NT2/D1 (cell line): ENCODE results near the gene SLAMF6.

Experiments
- DNase-seq: peaks from one replicate; pipeline ENCODE4 v3.0.0-alpha.2; 2011; ENCODE audit warnings: low read depth, low spot score
- H3K27me3 ChIP-seq: 2 replicates; pipeline ENCODE4 v1.6.0; 2011; ENCODE audit warnings: mild to moderate bottlenecking; ENCODE audit not compliant: insufficient read length, insufficient read depth
- H3K36me3 ChIP-seq: 2 replicates; pipeline ENCODE4 v1.6.1; 2011; ENCODE audit warnings: mild to moderate bottlenecking, low read length, mixed read lengths; ENCODE audit not compliant: insufficient read depth, insufficient read length
- H3K4me1 ChIP-seq: 2 replicates; pipeline ENCODE4 v1.5.1; 2011; ENCODE audit not compliant: insufficient read depth, insufficient read length
- H3K4me3 ChIP-seq: 2 replicates; pipeline ENCODE4 v1.5.1; 2011; ENCODE audit warnings: low read depth; ENCODE audit not compliant: insufficient read length
- H3K9ac ChIP-seq: 2 replicates; pipeline ENCODE4 v1.6.0; 2011; ENCODE audit warnings: low read depth; ENCODE audit not compliant: insufficient read length
- H3K9me3 ChIP-seq: 2 replicates; pipeline ENCODE4 v1.5.1; 2011; ENCODE audit warnings: mild to moderate bottlenecking, low read length; ENCODE audit not compliant: insufficient read depth
- SUZ12 ChIP-seq: IDR thresholded peaks from 2 replicates; pipeline ENCODE4 v1.6.1; 2011; ENCODE audit not compliant: insufficient read length, insufficient read depth; ENCODE audit errors: extremely low read depth
- YY1 ChIP-seq: IDR thresholded peaks from 2 replicates; pipeline ENCODE4 v1.6.1; 2011; ENCODE audit not compliant: insufficient read length, insufficient read depth
- ZNF274 ChIP-seq: IDR thresholded peaks from 2 replicates; pipeline ENCODE4 v1.6.1; 2011; ENCODE audit warnings: mild to moderate bottlenecking, low read depth, low read length

The SLAMF6 gene

GRCh38 chr1:160541622-160542302 is 18.7 kb upstream of the SLAMF6 start:
- peaks cover 3% of the 10 kb centered on the region; the same call in 1 of the 2 replicates for H3K9me3 ChIP-seq
- no peaks in the 10 kb centered on the region for H3K27me3 ChIP-seq
- no peak for TF ChIP-seq SUZ12
- no peak for TF ChIP-seq ZNF274
- TF ChIP-seq YY1 = no peak
- no peak overlapping the region for H3K4me3 ChIP-seq
- H3K36me3 ChIP-seq = no peaks in the 10 kb centered on the region
- no peak for DNase-seq
- H3K4me1 ChIP-seq = no peaks in the 10 kb centered on the region
- no peak overlapping the region for H3K9ac ChIP-seq

- no peak for DNase-seq
- no peaks in the 10 kb centered on the region for H3K36me3 ChIP-seq
- H3K4me3 ChIP-seq = no peak overlapping the region
- TF ChIP-seq ZNF274 (no peak), YY1 (no peak), SUZ12 (no peak)
- H3K9ac ChIP-seq = no peak overlapping the region
- no peaks in the 10 kb centered on the region for H3K4me1 ChIP-seq
- H3K27me3 ChIP-seq = no peaks in the 10 kb centered on the region
- peaks cover 3% of the 10 kb centered on the region; the same call in 1 of the 2 replicates for H3K9me3 ChIP-seq
These were observed 17.8 kb upstream of the SLAMF6 start for GRCh38 chr1:160540859-160541233.

GRCh38 chr1:160539990-160540858 is 17.2 kb upstream of the SLAMF6 start:
- Histone ChIP-seq H3K4me1 (no peaks in the 10 kb centered on the region), H3K27me3 (no peaks in the 10 kb centered on the region), H3K9me3 (peaks cover 7% of the 10 kb centered on the region), H3K9ac (no peak overlapping the region), H3K4me3 (no peak overlapping the region), H3K36me3 (no peaks in the 10 kb centered on the region)
- TF ChIP-seq YY1 (no peak), SUZ12 (no peak), ZNF274 (no peak)
- DNase-seq = no peak

GRCh38 chr1:160539684-160539989 is 16.6 kb upstream of the SLAMF6 start:
- H3K36me3 ChIP-seq = no peaks in the 10 kb centered on the region
- no peaks in the 10 kb centered on the region for H3K4me1 ChIP-seq
- DNase-seq = no peak
- H3K9me3 ChIP-seq = peaks cover 13% of the 10 kb centered on the region
- H3K27me3 ChIP-seq = no peaks in the 10 kb centered on the region
- H3K4me3 ChIP-seq = no peak overlapping the region
- no peak overlapping the region for H3K9ac ChIP-seq
- no peak for TF ChIP-seq ZNF274
- no peak for TF ChIP-seq YY1
- no peak for TF ChIP-seq SUZ12

- Histone ChIP-seq H3K9ac (no peak overlapping the region), H3K27me3 (no peaks in the 10 kb centered on the region)
- no peak for DNase-seq
These were observed 16.1 kb upstream of the SLAMF6 start for GRCh38 chr1:160538985-160539651.

GRCh38 chr1:160537714-160538665 is 14.9 kb upstream of the SLAMF6 start:
- DNase-seq = no peak
- Histone ChIP-seq H3K9me3 (peaks cover 26% of the 10 kb centered on the region), H3K9ac (no peak overlapping the region), H3K4me1 (no peaks in the 10 kb centered on the region), H3K27me3 (no peaks in the 10 kb centered on the region), H3K4me3 (no peak overlapping the region), H3K36me3 (no peaks in the 10 kb centered on the region)
- TF ChIP-seq ZNF274 (no peak), SUZ12 (no peak), YY1 (no peak)

More at GRCh38 chr1:160538985-160539651, 16.1 kb upstream of the SLAMF6 start:
- no peak overlapping the region for H3K4me3 ChIP-seq
- no peaks in the 10 kb centered on the region for H3K4me1 ChIP-seq
- peaks cover 18% of the 10 kb centered on the region for H3K9me3 ChIP-seq
- H3K36me3 ChIP-seq = no peaks in the 10 kb centered on the region
- no peak for TF ChIP-seq ZNF274
